ENCODE measurements around the gene ETV6.

GRCh38 chr12:11885261-11886038 lies 236.0 kb downstream of the ETV6 start:
- TF ChIP-seq CTCF (IDR thresholded peaks at IDR 0.05) (no peak), POLR2A (IDR thresholded peaks at IDR 0.05) (no peak)
